ENCODE data around the gene AVL9.
"Not testable (repeated sequence)": the region's sequence is repeated elsewhere in the genome, so short reads cannot be mapped to it uniquely, and the experiment has no call there.

The AVL9 gene

GRCh38 chr7:32496052-32496813 lies 944 bp downstream of the AVL9 start:
- no peak for DNase-seq (ENCODE audit: low spot score)

GRCh38 chr7:32499755-32500154 lies 4.5 kb downstream of the AVL9 start:
- DNase-seq (ENCODE audit: low spot score) = not testable (repeated sequence)

GRCh38 chr7:32500216-32500615 lies 4.9 kb downstream of the AVL9 start:
- not testable (repeated sequence) for DNase-seq (ENCODE audit: low spot score)

- DNase-seq (ENCODE audit: low spot score) = peak; percentile 31
These were observed 5.6 kb downstream of the AVL9 start for GRCh38 chr7:32500922-32501341.

- DNase-seq (ENCODE audit: low spot score) = no peak
These were observed 6.2 kb downstream of the AVL9 start for GRCh38 chr7:32501522-32501921.

- no peak for DNase-seq (ENCODE audit: low spot score)
These were observed 7.4 kb downstream of the AVL9 start for GRCh38 chr7:32502728-32503127.

GRCh38 chr7:32506266-32507054 lies 11.2 kb downstream of the AVL9 start:
- peak; percentile 83 for DNase-seq (ENCODE audit: low spot score)

- no peak for DNase-seq (ENCODE audit: low spot score)
These were observed 12.1 kb downstream of the AVL9 start for GRCh38 chr7:32507414-32507813.

- DNase-seq (ENCODE audit: low spot score) = no peak
These were observed 16.5 kb downstream of the AVL9 start for GRCh38 chr7:32511791-32512190.

GRCh38 chr7:32513210-32513609 lies 17.9 kb downstream of the AVL9 start:
- no peak for DNase-seq (ENCODE audit: low spot score)

- peak; percentile 30 for DNase-seq (ENCODE audit: low spot score)
These were observed 20.7 kb downstream of the AVL9 start for GRCh38 chr7:32515890-32516550.

GRCh38 chr7:32516551-32517100 lies 21.3 kb downstream of the AVL9 start:
- peak; percentile 71 for DNase-seq (ENCODE audit: low spot score)

GRCh38 chr7:32518534-32519140 lies 23.3 kb downstream of the AVL9 start:
- no peak for DNase-seq (ENCODE audit: low spot score)

GRCh38 chr7:32519763-32520162 lies 24.5 kb downstream of the AVL9 start:
- no peak for DNase-seq (ENCODE audit: low spot score)

GRCh38 chr7:32522746-32523530 lies 27.6 kb downstream of the AVL9 start:
- DNase-seq (ENCODE audit: low spot score) = no peak

GRCh38 chr7:32524631-32525030 lies 29.3 kb downstream of the AVL9 start:
- DNase-seq (ENCODE audit: low spot score) = no peak

GRCh38 chr7:32525839-32526238 lies 30.6 kb downstream of the AVL9 start:
- no peak for DNase-seq (ENCODE audit: low spot score)

- no peak for DNase-seq (ENCODE audit: low spot score)
These were observed 36.1 kb downstream of the AVL9 start for GRCh38 chr7:32531402-32531801.

GRCh38 chr7:32532086-32532485 lies 36.8 kb downstream of the AVL9 start:
- no peak for DNase-seq (ENCODE audit: low spot score)

- no peak for DNase-seq (ENCODE audit: low spot score)
These were observed 37.4 kb downstream of the AVL9 start for GRCh38 chr7:32532716-32533115.

All from LoVo (cell line).